ENCODE results near the gene LRRC32.

DNA sequence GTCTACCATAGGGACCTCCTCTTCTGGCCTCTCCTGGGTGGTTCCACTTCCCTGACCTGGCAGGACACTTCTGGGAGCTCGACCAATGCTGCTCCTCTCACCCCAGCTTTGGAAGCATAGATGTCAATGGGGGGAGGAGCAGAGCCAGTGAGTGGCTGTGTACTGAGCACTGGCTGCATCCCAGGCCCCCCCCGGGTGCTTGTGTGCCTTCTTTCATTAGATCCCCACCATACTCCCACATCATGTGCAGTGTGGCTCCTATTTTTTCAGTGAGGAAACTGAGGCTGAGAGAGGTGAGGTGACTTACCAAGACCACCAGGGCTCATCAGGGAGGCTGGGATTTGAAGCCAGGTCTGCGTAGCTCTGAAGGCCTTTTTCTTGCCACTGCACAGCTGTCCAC lies 44.3 kb downstream of the LRRC32 start:
- TF ChIP-seq ARNT (IDR thresholded peaks at IDR 0.05) (no peak), TARDBP (IDR thresholded peaks at IDR 0.05) (no peak), FOXM1 (IDR thresholded peaks at IDR 0.05; ENCODE audit: borderline replicate concordance) (no peak), SUZ12 (IDR thresholded peaks at IDR 0.05) (no peak), FOXK2 (IDR thresholded peaks at IDR 0.05) (no peak), FOXA1 (IDR thresholded peaks at IDR 0.05) (no peak), ZNF384 (IDR thresholded peaks at IDR 0.05) (no peak), LEF1 (IDR thresholded peaks at IDR 0.05; ENCODE audit: borderline replicate concordance) (no peak), BHLHE40 (IDR thresholded peaks at IDR 0.05; ENCODE audit: borderline replicate concordance) (no peak), HDGF (IDR thresholded peaks at IDR 0.05; ENCODE audit: borderline replicate concordance) (no peak), ELF4 (IDR thresholded peaks at IDR 0.05) (no peak), L3MBTL2 (conservative IDR thresholded peaks at IDR 0.05) (no peak)
- TF ChIP-seq, protein P1, sequence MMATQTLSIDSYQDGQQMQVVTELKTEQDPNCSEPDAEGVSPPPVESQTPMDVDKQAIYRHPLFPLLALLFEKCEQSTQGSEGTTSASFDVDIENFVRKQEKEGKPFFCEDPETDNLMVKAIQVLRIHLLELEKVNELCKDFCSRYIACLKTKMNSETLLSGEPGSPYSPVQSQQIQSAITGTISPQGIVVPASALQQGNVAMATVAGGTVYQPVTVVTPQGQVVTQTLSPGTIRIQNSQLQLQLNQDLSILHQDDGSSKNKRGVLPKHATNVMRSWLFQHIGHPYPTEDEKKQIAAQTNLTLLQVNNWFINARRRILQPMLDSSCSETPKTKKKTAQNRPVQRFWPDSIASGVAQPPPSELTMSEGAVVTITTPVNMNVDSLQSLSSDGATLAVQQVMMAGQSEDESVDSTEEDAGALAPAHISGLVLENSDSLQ (IDR thresholded peaks at IDR 0.05): no peak

All from HEK293T (cell line).